Kidney epithelial cell (primary cell): ENCODE data around the gene CANT1. TPM values are rescaled to one million over a fixed set of nuclear protein-coding genes. Genes with fewer than 3 reads are reported as not detected.

Experiments
- DNase-seq: peaks from one replicate; pipeline ENCODE4 v3.0.0-alpha.2; 2010; ENCODE audit warnings: low read depth
- H3K27me3 ChIP-seq: 2 replicates; pipeline ENCODE4 v1.6.0; 2011; ENCODE audit warnings: low read length; ENCODE audit not compliant: control insufficient read depth, insufficient read depth
- H3K36me3 ChIP-seq: 2 replicates; pipeline ENCODE4 v1.5.1; 2011; ENCODE audit warnings: low read length; ENCODE audit not compliant: control insufficient read depth, insufficient read depth
- H3K4me3 ChIP-seq: 2 replicates; pipeline ENCODE4 v1.5.1; 2011; ENCODE audit warnings: low read depth, mild to moderate bottlenecking, control low read depth, low read length
- total RNA-seq: library from RNA; depleted of rRNA; stranded (reverse); fragments of >200 nt; gene quantifications from 2 replicates; pipeline ENCODE4 v1.2.3, GENCODE V29; 2015
- TF ChIP-seq, protein P1 (sequence below): IDR thresholded peaks from 2 replicates; pipeline ENCODE4 v1.5.1; 2011; ENCODE audit warnings: mild to moderate bottlenecking, moderate library complexity, low read length, control low read depth, inconsistent platforms; ENCODE audit not compliant: insufficient read depth, poor library complexity, severe bottlenecking

Gene CANT1
- total RNA-seq, 1 donor from 2014 or later = 54.6 TPM

DNA sequence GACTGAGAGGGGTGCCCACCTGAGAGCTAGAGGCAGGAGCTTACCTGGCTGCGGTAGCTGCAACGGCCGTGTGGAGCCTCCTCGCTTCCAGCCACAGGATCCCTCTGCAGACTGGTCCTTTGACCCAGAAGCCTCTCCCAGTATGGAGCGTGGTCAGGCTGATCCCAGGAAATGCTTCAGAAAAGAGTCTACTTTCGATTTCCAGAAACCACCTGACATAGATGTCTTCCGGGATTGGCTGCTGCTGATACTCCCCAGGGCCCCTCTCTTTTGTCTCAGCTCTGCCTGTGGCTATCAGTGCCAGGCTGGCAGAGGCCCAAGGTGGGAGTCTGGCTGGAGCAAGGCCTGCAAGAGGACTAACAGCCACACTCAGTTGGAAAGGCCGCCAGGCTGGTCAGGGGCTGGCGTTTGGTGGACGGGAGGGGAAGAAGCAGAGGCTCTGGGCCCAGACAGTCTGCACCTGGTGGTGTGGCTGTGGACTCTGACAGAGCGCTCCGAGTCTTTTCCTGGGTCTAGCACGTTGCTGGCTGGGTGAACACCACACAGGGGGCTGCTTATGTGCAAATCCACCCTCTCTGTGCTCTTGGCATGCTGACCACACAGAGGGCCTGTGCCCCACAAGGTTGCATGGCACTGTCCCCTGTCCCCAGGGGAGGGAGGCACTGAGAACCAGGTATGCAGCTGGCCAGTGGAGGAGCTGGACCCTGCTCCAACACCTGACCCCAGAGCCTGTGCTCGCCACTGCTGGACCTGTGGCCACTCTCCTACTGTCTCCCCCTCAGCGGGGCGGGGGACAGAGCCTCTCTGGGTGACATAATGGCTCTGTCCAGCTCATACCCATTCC, 29.6 kb downstream of the CANT1 start, which contains the start of gene LGALS3BP:
TSS of gene LGALS3BP (minus strand) at position 144 of the 844 bp plus-strand sequence. CDS start 2,732 bp downstream, outside the sequence.
- Histone ChIP-seq H3K27me3 (no peaks in the 10 kb centered on the region), H3K4me3 (peak within 1 kb of the TSS; percentile 32), H3K36me3 (peaks cover 1% of the 10 kb centered on the region)
- TF ChIP-seq, protein P1, sequence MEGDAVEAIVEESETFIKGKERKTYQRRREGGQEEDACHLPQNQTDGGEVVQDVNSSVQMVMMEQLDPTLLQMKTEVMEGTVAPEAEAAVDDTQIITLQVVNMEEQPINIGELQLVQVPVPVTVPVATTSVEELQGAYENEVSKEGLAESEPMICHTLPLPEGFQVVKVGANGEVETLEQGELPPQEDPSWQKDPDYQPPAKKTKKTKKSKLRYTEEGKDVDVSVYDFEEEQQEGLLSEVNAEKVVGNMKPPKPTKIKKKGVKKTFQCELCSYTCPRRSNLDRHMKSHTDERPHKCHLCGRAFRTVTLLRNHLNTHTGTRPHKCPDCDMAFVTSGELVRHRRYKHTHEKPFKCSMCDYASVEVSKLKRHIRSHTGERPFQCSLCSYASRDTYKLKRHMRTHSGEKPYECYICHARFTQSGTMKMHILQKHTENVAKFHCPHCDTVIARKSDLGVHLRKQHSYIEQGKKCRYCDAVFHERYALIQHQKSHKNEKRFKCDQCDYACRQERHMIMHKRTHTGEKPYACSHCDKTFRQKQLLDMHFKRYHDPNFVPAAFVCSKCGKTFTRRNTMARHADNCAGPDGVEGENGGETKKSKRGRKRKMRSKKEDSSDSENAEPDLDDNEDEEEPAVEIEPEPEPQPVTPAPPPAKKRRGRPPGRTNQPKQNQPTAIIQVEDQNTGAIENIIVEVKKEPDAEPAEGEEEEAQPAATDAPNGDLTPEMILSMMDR = no peak
- peak; percentile 51 for DNase-seq

DNA sequence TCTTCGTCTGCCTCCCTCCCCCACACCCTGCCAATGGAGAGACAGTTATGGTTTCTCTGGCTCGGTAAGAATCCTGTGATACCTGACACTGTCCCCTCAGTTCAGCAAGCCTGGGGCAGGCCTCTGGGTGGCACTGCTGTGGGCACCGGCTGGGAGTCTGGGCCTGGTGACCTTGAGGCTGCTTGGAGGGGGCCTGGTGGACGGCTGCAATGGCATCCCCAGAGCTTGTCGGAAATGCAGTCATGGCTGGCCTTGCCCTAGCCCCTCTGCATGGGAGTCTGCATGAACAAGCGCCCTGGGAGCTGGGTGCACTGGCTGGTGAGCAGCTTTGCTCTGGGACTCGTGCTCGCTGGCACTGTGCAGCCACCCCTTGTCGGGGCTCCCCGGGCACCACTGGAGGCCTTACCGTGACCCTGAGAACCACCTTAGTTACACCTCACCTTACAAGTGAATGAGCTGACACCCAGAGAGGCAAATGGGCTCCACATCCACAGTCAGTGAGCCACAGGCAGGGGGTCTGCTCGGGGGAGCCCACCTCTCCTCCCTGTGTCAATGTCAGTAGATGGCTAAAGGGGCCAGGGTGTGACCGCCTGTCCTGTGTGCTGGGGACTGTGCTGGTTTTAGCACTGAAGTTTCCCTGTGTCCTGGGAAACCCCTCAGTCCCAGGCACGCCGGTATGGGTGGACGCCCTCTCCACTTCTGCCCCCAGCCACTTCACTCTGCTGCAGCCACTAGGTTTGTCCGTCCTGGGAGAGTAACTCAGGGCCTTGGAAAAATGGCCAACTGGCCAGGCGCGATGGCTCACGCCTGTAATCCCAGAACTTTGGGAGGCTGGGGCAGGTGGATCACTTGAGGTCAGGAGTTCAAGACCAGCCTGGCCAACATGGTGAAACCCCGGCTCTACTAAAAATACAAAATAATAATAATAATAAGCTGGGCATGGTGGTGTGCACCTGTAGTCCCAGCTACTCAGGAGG, 31.3 kb downstream of the CANT1 start:
- peak overlapping the region; percentile 3 for H3K4me3 ChIP-seq
- TF ChIP-seq, protein P1 = peak; percentile 19

DNA sequence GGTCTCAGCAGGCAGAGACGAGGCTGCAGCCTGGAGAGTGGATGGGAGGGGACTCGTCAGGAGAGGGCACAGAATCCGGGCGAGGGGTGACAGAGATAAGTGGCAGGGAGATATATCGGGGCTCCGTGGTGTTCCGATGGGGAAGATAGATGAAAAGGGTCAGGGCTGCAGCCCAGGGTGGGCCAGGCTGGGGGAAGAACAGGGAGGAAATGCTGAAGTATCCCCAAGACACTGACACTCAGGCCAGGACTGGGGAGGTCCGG, 32.0 kb downstream of the CANT1 start:
- peaks cover 3% of the 10 kb centered on the region for H3K36me3 ChIP-seq
- TF ChIP-seq, protein P1 = no peak
- no peaks in the 10 kb centered on the region for H3K27me3 ChIP-seq
- peak overlapping the region; percentile 3 for H3K4me3 ChIP-seq
- DNase-seq = no peak

More for the DNA sequence above, 31.3 kb downstream of the CANT1 start:
- Histone ChIP-seq H3K36me3 (peaks cover 3% of the 10 kb centered on the region), H3K27me3 (no peaks in the 10 kb centered on the region)
- DNase-seq = no peak

DNA sequence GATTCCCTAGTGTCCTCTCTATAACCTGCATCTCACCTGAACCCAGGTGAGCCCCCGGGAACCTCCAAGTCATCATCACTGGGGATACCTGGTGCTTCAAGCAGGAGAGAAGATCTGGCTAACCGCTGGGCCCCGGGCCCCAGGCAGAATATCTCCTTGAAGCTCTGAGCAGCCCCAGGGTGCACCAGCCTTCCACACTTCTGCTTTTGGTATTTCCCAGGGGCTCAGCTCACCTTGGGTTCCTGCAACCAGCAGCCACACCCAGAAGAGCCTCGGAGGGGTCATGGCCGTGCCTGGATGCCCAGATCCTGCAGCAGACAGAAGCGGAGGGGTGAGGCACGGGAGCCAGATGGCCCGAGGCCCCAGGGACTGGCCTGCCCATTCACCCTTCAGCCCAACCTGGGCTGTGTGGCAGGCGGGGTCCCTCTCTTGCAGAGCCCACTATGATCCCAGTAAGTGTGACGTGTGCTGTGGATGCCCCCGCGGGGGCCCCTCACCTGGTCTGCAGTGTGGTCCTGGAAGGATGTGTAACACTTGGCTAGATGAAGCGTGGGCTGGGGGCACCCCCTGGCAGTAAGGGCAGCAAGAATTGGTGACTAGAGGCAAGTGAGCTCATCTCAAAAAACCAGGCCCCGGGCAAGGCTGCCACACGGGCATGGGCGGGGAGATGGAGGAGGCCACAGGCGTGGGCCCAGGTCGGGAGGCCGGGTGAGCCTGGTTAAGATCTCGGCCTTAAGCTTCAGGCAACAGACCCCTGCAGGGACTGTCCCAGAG, 32.5 kb downstream of the CANT1 start:
- H3K36me3 ChIP-seq = peaks cover 3% of the 10 kb centered on the region

More for the DNA sequence above, 32.5 kb downstream of the CANT1 start:
- TF ChIP-seq, protein P1 = no peak
- peak overlapping the region; percentile 3 for H3K4me3 ChIP-seq
- H3K27me3 ChIP-seq = no peaks in the 10 kb centered on the region
- DNase-seq = no peak
